ENCODE measurements around the gene SRGAP2B. TPM values are rescaled to one million over a fixed set of nuclear protein-coding genes. Genes with fewer than 3 reads are reported as not detected.

The SRGAP2B gene
- total RNA-seq, result 32.0 and 41.5 TPM in 2 replicates

GRCh38 chr1:145095284-145096057, at the start of gene SRGAP2B, which contains the start of gene FAM72D:
Gene SRGAP2B, minus strand, starts transcription at chr1:145095328. Its CDS starts 2,427 bp downstream, at chr1:145092901.
Gene FAM72D, plus strand, starts transcription at chr1:145095974. Its CDS starts 874 bp downstream, at chr1:145096848.

Other genes starting within 250 kb of the SRGAP2B start
- 0.93 and 1.1 TPM in 2 replicates for gene FAM72D, start 646 bp upstream of the SRGAP2B start, total RNA-seq
- gene PPIAL4D, start 146.8 kb upstream of the SRGAP2B start, total RNA-seq, result not detected in 2 replicates

Measured in aortic smooth muscle cell (primary cell).